ENCODE results near the gene GATA5. TPM values are rescaled to one million over a fixed set of nuclear protein-coding genes. Genes with fewer than 3 reads are reported as not detected.

The GATA5 gene
- total RNA-seq, 1 experiment from 2014 or later = 0.18 TPM

- Histone ChIP-seq H3K79me2 (ENCODE audit: low read length) (no peaks in the 10 kb centered on the region), H3K27me3 (ENCODE audit: low read length) (peaks cover 42% of the 10 kb centered on the region), H3K4me2 (ENCODE audit: low read length) (no peak overlapping the region), H3K4me3 (ENCODE audit: low read length) (no peak overlapping the region), H3K9me2 (replicated peaks; ENCODE audit: low read length) (no peaks in the 10 kb centered on the region), H2AFZ (ENCODE audit: low read length) (no peak overlapping the region), H3K27ac (ENCODE audit: low read length) (no peak overlapping the region), H4K20me1 (ENCODE audit: low read length) (no peaks in the 10 kb centered on the region), H3F3A (ENCODE audit: low read length, unreplicated experiment) (no peaks in the 10 kb centered on the region), H3K9me3 (ENCODE audit: low read length) (no peaks in the 10 kb centered on the region), H3K36me3 (ENCODE audit: low read depth, low read length) (no peaks in the 10 kb centered on the region), H3K4me1 (ENCODE audit: insufficient read depth, low read length) (no peaks in the 10 kb centered on the region), H3K9ac (ENCODE audit: low read length) (no peak overlapping the region)
- intact Hi-C loops (cut with micrococcal nuclease) = no loop called here
- CTCF ChIA-PET = no interaction called here
- no TSS peak for BruUV-seq (replicated peaks)
- DNase-seq (no peak), ATAC-seq (no peak)
- TF ChIP-seq EZH2 (IDR thresholded peaks at IDR 0.05; ENCODE audit: low read length, unreplicated experiment) (no peak), EZH2phosphoT487 (IDR thresholded peaks at IDR 0.05; ENCODE audit: borderline replicate concordance, low read length) (no peak), CTCF (conservative IDR thresholded peaks at IDR 0.05; ENCODE audit: low read depth, low read length) (no peak)
- POLR2A ChIA-PET (ENCODE audit: unreplicated experiment) = no interaction called here
Observed at GRCh38 chr20:62472138-62472940, 3.5 kb downstream of the GATA5 start.

GRCh38 chr20:62470459-62470858 lies 5.3 kb downstream of the GATA5 start:
- no peaks in the 10 kb centered on the region for H3K79me2 ChIP-seq (ENCODE audit: low read length)
- H4K20me1 ChIP-seq (ENCODE audit: low read length) = no peaks in the 10 kb centered on the region
- peaks cover 29% of the 10 kb centered on the region for H3K27me3 ChIP-seq (ENCODE audit: low read length)
- POLR2A ChIA-PET (ENCODE audit: unreplicated experiment) = no interaction called here
- TF ChIP-seq CTCF (conservative IDR thresholded peaks at IDR 0.05; ENCODE audit: low read depth, low read length) (no peak), EZH2phosphoT487 (IDR thresholded peaks at IDR 0.05; ENCODE audit: borderline replicate concordance, low read length) (no peak), EZH2 (IDR thresholded peaks at IDR 0.05; ENCODE audit: low read length, unreplicated experiment) (no peak)
- no peak overlapping the region for H3K4me3 ChIP-seq (ENCODE audit: low read length)
- no peaks in the 10 kb centered on the region for H3K4me1 ChIP-seq (ENCODE audit: insufficient read depth, low read length)
- H3K36me3 ChIP-seq (ENCODE audit: low read depth, low read length) = no peaks in the 10 kb centered on the region
- no peak overlapping the region for H3K27ac ChIP-seq (ENCODE audit: low read length)
- no peaks in the 10 kb centered on the region for H3K9me2 ChIP-seq (replicated peaks; ENCODE audit: low read length)
- intact Hi-C loops (cut with micrococcal nuclease) = no loop called here
- ATAC-seq (no peak), DNase-seq (no peak)
- H3K9me3 ChIP-seq (ENCODE audit: low read length) = no peaks in the 10 kb centered on the region
- no peak overlapping the region for H3K4me2 ChIP-seq (ENCODE audit: low read length)
- H2AFZ ChIP-seq (ENCODE audit: low read length) = no peak overlapping the region
- no peak overlapping the region for H3K9ac ChIP-seq (ENCODE audit: low read length)
- H3F3A ChIP-seq (ENCODE audit: low read length, unreplicated experiment) = no peaks in the 10 kb centered on the region
- no TSS peak for BruUV-seq (replicated peaks)
- CTCF ChIA-PET = no interaction called here

- H3K27me3 ChIP-seq (ENCODE audit: low read length) = peaks cover 25% of the 10 kb centered on the region
- ChIA-PET CTCF (no interaction called here), POLR2A (ENCODE audit: unreplicated experiment) (no interaction called here)
- ATAC-seq (no peak), DNase-seq (no peak)
- no peaks in the 10 kb centered on the region for H3K4me1 ChIP-seq (ENCODE audit: insufficient read depth, low read length)
- no peaks in the 10 kb centered on the region for H3F3A ChIP-seq (ENCODE audit: low read length, unreplicated experiment)
- no peak overlapping the region for H3K9ac ChIP-seq (ENCODE audit: low read length)
- H2AFZ ChIP-seq (ENCODE audit: low read length) = no peak overlapping the region
- no peak overlapping the region for H3K4me3 ChIP-seq (ENCODE audit: low read length)
- H3K9me2 ChIP-seq (replicated peaks; ENCODE audit: low read length) = no peaks in the 10 kb centered on the region
- no TSS peak for BruUV-seq (replicated peaks)
- H3K9me3 ChIP-seq (ENCODE audit: low read length) = no peaks in the 10 kb centered on the region
- TF ChIP-seq EZH2phosphoT487 (IDR thresholded peaks at IDR 0.05; ENCODE audit: borderline replicate concordance, low read length) (no peak), EZH2 (IDR thresholded peaks at IDR 0.05; ENCODE audit: low read length, unreplicated experiment) (no peak), CTCF (conservative IDR thresholded peaks at IDR 0.05; ENCODE audit: low read depth, low read length) (no peak)
- intact Hi-C loops (cut with micrococcal nuclease) = no loop called here
- H3K4me2 ChIP-seq (ENCODE audit: low read length) = no peak overlapping the region
- H3K27ac ChIP-seq (ENCODE audit: low read length) = no peak overlapping the region
- no peaks in the 10 kb centered on the region for H3K36me3 ChIP-seq (ENCODE audit: low read depth, low read length)
- no peaks in the 10 kb centered on the region for H3K79me2 ChIP-seq (ENCODE audit: low read length)
- no peaks in the 10 kb centered on the region for H4K20me1 ChIP-seq (ENCODE audit: low read length)
Observed at GRCh38 chr20:62470001-62470400, 5.8 kb downstream of the GATA5 start.
